Activated naive CD4-positive, alpha-beta T cell treated with anti-CD3 and anti-CD28 coated beads, Interleukin-2, amount 50 U/mL, for 72 hours (primary cell): Measurements from ENCODE around the gene SV2C. TPM values are rescaled to one million over a fixed set of nuclear protein-coding genes. Genes with fewer than 3 reads are reported as not detected.
"Not testable (repeated sequence)": the region's sequence is repeated elsewhere in the genome, so short reads cannot be mapped to it uniquely, and the experiment has no call there.

Experiments used
- ATAC-seq, 2 donors: fragments of 150-1000 bp; cut with Tn5 transposase; 2 replicates each; pipeline ENCODE4 v1.10.0; 2021; ENCODE audit warnings: mild to moderate bottlenecking in 2 of 2, moderate library complexity in 2 of 2
- DNase-seq, 2 donors: peaks; one replicate each; pipeline ENCODE4 v3.0.0; 2021 to 2022; ENCODE audit warnings: low spot score in 2 of 2
- H3K27ac Mint-ChIP-seq, 2 donors: one replicate each; pipeline ENCODE4 v1.8.0; 2022; ENCODE audit warnings: mild to moderate bottlenecking in 2 of 2, mixed read lengths in 2 of 2
- H3K36me3 Mint-ChIP-seq, 2 donors: one replicate each; pipeline ENCODE4 v1.8.0; 2022; ENCODE audit warnings: mixed read lengths in 2 of 2
- H3K9me3 Mint-ChIP-seq, 2 donors: one replicate each; pipeline ENCODE4 v1.8.0; 2022; ENCODE audit warnings: mixed read lengths in 2 of 2
- total RNA-seq, 2 donors: library from RNA; stranded (reverse); gene quantifications; one replicate each; pipeline ENCODE4 v1.2.3, GENCODE V29; 2022

The SV2C gene
- total RNA-seq, 2 donors from 2014 or later: 0.88 TPM; not detected in 1

DNA sequence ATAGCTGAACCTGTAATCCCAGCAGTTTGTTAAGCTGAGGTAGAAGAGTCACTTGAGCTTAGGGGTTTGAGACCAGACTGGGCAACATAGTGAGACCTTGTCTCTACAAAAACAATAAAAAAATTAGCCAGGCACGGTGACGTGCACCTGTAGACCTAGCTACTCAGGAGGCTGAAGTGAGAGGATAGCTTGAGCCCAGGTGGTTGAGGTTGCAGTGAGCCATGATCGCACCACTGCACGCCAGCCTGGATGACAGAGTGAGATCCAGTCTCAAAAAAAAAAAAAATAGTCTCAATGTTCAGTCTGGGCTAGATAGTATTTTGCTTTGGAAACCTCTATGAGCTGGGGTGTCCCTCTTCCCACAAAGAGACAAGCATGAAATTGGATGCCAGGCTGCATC, 268.0 kb downstream of the SV2C start:
- Mint-ChIP-seq H3K27ac (no peak overlapping the region), H3K36me3 (no peaks in the 10 kb centered on the region), H3K9me3 (no peaks in the 10 kb centered on the region)
- ATAC-seq (no peak), DNase-seq (no peak)

DNA sequence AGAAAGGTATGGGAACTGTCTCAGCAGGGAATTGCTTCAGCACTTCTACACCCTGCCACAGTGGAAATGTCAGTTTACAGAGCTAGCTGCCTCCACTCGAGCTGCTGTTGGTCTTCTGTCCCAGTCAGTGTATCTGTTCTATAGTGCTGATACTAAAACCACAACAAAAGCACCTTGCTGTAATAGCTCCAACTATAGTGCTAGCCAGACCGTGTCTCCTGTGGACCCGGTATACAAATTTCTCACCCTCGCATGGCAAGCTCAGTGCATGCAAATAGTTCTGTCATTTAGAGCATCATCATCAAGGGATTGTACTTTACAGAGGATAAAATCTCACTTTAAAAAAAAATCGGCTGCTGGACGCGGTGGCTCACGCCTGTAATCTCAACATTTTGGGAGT, 268.4 kb downstream of the SV2C start:
- ATAC-seq (no peak), DNase-seq (no peak)
- no peaks in the 10 kb centered on the region for H3K9me3 Mint-ChIP-seq
- no peak overlapping the region for H3K27ac Mint-ChIP-seq
- no peaks in the 10 kb centered on the region for H3K36me3 Mint-ChIP-seq

DNA sequence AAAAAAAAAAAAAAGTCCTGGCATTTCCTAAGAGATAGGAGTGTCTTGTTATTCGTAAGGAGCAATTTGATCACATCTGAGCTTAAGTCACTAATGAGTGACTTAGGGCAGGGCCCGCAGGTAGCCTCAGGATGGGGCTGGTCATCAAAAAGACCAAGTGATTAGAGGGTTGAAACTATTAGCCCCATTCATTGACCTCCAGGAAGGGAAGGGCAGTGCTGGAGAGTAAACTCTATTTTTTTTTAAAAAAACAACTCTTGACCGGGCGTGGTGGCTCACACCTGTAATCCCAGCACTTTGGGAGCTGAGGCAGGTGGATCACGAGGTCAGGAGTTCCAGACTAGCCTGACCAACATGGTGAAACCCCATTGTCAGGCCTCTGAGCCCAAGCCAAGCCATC, 273.7 kb downstream of the SV2C start:
- DNase-seq: no peak
- H3K27ac Mint-ChIP-seq: no peak overlapping the region
- no peaks in the 10 kb centered on the region for H3K36me3 Mint-ChIP-seq
- ATAC-seq: no peak
- H3K9me3 Mint-ChIP-seq: no peaks in the 10 kb centered on the region

DNA sequence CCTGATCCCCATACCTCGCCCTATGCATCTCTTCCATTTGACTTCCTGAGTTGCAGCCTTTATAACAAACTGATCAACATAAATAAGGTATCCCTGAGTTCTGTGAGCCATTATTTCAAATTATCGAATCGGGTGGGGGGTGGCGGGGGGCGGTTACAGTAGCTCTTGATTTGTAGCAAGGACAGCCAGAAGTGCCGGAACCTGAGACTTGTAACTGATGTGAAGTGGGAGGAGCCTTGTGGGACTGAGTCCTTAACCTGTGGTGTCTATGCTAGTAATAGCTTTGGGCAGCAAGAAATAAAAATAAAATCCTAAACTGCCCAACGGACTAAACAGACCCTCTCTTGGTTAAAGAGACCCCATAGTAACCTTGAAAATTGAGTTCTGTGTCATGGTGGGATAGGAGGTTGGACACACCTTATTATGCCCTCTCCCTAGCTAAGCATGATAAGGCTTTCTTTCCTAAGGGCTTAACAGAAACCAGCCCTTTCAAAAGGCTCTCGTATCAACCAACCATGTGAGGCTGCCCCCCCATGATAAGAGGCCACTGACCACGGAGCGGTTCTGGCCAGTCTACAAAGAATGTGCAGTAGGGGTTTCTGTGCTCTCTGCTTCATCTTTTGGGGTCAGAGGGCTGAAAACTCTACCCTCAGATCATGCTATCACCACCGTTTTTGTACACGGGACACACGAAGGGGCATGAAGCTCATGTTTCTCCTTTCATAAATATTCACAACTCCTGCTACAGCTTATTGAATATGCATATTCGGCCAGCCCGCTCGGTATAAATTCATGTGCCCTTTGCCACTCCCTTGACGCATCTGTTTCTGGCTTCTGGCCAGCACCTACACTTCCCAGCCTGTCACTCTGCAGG, 280.4 kb downstream of the SV2C start:
- DNase-seq (no peak), ATAC-seq (no peak)
- H3K9me3 Mint-ChIP-seq: no peaks in the 10 kb centered on the region
- peaks cover 0 to under 1% of the 10 kb centered on the region in 2 donors for H3K36me3 Mint-ChIP-seq
- H3K27ac Mint-ChIP-seq: no peak overlapping the region

DNA sequence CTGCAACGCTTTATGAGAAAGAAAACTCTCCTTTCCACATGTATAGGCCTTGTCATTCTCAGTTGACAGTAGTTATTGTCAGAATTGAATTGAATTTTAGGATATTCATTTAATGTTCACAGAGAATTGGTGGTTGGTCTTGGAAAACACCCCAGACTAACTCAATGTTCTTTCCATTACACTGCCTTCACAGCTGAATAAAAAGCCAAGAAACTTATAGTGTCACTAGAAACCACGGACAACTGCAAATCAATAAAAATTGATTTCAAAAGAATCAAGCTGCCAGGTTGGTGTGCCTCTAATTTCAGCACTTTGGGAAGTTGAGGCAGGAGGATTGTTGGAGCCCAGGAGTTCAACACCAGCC, 281.0 kb downstream of the SV2C start:
- Mint-ChIP-seq H3K36me3 (peaks cover 0 to 7% of the 10 kb centered on the region in 2 donors), H3K9me3 (peaks cover 5 to 6% of the 10 kb centered on the region in 2 donors), H3K27ac (no peak overlapping the region)
- no peak for ATAC-seq
- no peak for DNase-seq

DNA sequence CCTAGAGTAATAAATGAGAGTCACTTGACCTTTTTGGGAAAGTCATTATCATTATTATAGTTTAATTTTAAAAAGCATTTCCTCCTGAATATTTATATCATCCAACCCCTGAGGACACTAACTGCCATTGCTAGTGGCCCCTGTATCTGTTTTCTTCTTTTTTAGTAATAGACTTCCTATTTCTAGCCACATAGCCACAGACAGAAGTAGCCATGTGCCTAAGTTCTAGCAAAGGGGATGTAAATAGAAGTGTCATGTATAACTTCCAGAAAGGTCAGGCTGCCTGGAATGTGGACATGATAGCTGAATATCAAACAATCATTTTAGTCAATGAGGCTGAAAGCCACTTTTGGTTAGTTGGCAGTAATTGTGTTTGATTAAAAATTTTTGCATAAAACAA, 282.4 kb downstream of the SV2C start:
- H3K27ac Mint-ChIP-seq: no peak overlapping the region
- ATAC-seq (no peak), DNase-seq (no peak)
- peaks cover 5 to 6% of the 10 kb centered on the region in 2 donors for H3K9me3 Mint-ChIP-seq
- H3K36me3 Mint-ChIP-seq: peaks cover 0 to 8% of the 10 kb centered on the region in 2 donors

DNA sequence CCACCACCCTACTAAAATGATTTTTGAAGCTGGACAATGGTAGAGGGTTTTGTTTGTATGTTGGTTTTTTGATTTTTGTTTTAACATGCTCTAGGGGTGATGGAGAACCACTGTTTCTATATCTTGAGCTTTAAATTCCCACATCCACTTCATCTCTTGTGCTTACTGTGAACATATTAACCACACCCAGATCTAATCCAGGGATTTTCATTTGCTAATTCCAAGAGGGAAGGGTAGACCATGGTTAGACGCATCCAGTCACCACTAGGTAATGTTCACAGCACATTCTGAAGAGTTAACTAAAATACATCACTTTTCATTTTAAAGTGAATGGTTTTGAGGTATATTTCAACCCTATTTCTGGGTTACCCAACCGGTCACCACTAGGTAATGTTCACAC, 283.4 kb downstream of the SV2C start:
- Mint-ChIP-seq H3K27ac (no peak overlapping the region), H3K36me3 (peaks cover 0 to 8% of the 10 kb centered on the region in 2 donors), H3K9me3 (peaks cover 5 to 6% of the 10 kb centered on the region in 2 donors)
- DNase-seq (no peak), ATAC-seq (no peak)

DNA sequence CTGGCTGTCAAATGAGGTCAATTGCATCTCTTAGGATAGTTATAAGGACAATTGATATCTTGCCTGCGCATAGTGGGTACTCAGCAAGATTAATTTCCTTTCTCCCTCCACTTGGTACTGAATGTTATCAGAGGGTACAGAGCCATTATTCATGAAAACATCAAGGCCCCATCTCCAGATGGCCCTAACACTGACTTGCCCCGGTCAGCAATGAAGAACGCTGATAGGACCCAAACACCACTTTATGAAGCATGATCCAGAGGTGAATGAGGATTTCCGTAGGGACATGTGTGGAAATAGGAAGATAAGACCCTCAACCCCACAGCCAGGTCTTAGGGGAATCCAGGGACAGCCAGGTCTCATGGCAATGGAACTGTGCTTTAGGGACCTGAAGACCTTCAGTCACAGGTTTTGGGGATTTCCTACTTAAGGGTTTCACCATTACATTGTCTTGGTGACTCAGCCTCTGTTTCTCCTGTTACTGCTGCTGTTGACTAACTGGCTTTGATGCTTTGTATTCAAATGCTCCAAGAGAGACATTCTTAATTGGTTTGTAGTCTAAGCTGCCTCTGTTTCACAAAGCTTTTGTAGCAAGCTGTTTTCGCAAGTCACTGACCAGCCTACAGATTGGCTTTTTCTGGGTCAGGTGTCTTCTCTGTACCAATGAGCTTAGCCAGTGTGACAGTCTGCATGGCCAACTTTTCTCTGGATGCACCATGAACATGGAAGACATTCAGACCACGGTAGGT, 284.6 kb downstream of the SV2C start:
- ATAC-seq (peak; percentile 95 to 99), DNase-seq (peak in 1 of 2 donors; percentile 41)
- Mint-ChIP-seq H3K9me3 (peaks cover 5 to 6% of the 10 kb centered on the region in 2 donors), H3K36me3 (peaks cover 0 to 8% of the 10 kb centered on the region in 2 donors), H3K27ac (peak overlapping the region; percentile 50 to 87)

DNA sequence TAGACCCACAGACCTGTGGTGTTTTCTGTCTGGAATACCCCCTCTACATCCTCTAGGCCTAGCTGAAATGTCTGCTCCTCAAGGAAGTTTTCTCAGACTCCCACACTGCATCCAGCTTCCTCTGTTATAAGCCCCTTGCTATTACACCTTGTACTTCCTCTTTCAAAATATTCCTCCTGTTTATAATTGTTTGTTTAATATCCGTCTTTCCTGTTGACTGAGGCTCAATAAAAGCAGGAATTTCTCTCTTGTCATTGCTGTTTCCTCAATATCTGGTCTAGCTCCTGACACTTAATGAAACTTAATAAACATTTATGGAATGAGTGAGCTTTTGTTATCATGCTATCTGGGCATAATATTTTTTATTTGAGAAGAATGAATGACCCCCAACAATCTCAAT, 285.8 kb downstream of the SV2C start:
- Mint-ChIP-seq H3K9me3 (peaks cover 5 to 6% of the 10 kb centered on the region in 2 donors), H3K36me3 (peaks cover 0 to 8% of the 10 kb centered on the region in 2 donors), H3K27ac (peak overlapping the region; percentile 70 to 87)
- no peak for DNase-seq
- no peak for ATAC-seq

DNA sequence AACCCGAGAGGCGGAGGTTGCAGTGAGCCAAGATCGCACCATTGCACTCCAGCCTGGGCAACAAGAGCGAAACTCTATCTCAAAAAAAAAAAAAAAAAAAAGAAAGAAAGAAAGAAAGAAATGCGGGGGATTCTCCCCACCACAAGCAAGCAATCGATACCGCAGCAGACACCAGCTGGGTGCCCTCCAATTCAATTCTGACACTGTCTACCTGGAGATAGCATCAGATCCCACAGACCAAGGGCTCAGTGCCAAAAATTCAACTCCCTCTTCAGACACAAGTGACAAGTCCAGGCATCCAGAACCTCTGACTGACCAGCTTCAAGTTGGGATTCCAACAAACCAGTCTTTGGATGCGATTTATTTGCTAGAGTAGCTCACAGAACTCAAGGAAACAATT, 286.5 kb downstream of the SV2C start:
- H3K9me3 Mint-ChIP-seq, H3K27ac Mint-ChIP-seq, H3K36me3 Mint-ChIP-seq, DNase-seq, ATAC-seq: not testable (repeated sequence)

DNA sequence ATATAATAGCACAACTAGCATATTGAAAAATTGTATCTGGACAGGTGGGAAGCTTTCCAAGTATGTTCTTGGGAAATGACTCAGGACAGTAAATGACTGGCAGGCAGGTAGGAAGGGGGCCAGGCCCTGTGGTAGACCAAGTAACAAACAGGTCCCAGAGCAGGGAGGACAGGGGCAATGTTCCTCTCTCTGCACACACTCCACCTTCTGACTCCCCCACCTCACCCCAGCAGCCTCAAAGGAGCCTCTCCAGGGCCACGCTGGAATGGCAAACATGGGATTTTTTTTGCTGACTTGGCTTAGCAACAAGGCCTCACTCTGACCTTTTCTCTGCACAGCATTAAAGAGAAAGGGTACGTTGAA, 288.8 kb downstream of the SV2C start:
- no peak for DNase-seq
- no peak for ATAC-seq
- H3K27ac Mint-ChIP-seq: no peak overlapping the region
- peaks cover 5 to 6% of the 10 kb centered on the region in 2 donors for H3K9me3 Mint-ChIP-seq
- H3K36me3 Mint-ChIP-seq: peaks cover 0 to 8% of the 10 kb centered on the region in 2 donors

DNA sequence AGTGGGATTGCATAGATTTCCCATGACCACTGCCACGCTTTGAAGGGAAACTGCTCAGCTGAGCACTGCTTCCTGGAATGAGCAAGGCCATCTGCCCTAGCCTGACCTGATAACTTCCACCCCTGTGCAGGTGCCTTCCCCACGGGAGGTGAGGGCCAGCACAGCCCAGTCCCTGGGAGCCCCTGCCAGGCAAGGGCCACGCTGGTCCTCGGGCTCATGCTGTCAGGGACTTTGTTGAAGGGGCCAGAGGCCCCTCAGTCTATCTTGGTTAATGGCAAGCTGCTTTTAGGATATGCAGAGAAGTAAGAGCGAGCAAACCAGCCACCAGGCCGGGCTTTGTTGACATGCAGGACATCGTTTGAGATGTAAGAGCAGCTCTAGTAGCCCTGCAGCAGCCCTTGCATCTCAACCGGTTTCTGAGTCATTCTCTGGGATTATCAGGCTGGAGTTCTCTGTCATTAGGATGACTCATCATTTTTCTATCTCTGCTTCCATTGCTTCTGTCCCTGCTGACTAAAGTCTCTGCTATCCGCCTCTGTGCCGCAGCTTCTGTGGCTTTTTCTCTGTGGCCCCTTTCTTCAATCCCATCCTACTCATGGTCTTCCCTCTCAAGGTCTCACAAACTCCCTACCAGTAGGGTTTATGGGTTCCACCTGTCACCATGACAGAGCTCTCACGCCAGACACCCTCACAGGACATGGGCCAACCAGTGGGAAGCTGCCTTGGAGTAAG, 289.3 kb downstream of the SV2C start:
- no peak for DNase-seq
- Mint-ChIP-seq H3K27ac (no peak overlapping the region), H3K9me3 (peaks cover 5 to 6% of the 10 kb centered on the region in 2 donors), H3K36me3 (peaks cover 0 to 8% of the 10 kb centered on the region in 2 donors)
- no peak for ATAC-seq

DNA sequence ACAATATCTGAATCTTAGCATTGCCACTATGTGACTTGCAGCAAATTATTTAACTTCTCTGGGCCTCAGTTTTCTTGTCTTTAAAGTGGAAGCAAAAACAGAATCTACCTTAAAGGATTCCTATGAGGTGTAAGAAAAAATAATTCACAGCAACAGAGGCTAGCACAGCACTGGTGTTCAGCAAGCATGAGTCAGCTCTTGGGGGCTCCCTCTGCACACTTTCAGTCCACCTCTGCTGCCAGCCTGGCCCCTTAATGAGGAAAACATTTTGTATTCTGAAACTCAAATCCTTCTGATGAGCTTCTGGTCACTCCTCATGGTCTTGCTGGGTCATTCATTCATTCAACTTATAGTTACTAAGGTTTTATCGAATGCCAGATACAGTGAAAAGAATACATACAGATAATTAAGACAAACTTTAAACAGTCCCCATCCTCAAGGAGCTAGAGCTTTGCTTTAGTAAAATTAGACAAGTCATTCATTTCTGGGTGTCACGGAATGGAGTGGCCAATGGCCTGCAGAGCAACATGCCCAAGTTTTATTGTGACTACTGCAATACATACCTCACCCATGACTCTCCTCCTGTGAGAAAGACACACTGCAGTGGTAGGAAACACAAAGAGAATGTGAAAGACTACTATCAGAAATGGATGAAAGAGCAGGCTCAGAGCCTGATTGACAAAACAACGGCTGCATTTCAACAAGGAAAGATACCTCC, 293.1 kb downstream of the SV2C start:
- H3K36me3 Mint-ChIP-seq: no peaks in the 10 kb centered on the region
- ATAC-seq (no peak), DNase-seq (no peak)

DNA sequence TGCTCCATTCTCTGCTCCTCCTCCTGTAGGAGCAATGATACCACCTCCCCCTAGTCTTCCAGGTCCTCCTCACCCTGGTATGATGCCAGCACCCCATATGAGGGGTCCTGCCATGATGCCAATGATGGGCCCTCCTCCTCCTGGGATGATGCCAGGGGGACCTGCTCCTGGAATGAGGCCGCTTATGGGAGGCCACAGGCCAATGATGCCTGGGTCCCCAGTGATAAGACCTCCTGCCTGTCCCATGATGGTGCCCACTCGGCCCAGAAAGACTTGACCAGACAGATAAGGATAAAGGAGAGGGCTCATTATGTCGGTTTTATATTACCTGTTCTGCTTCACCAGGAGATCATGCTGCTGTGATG, 293.7 kb downstream of the SV2C start:
- ATAC-seq: no peak
- no peaks in the 10 kb centered on the region for H3K36me3 Mint-ChIP-seq
- no peaks in the 10 kb centered on the region for H3K9me3 Mint-ChIP-seq
- no peak for DNase-seq
- H3K27ac Mint-ChIP-seq: no peak overlapping the region

More for the DNA sequence above, 293.1 kb downstream of the SV2C start:
- Mint-ChIP-seq H3K27ac (no peak overlapping the region), H3K9me3 (no peaks in the 10 kb centered on the region)

DNA sequence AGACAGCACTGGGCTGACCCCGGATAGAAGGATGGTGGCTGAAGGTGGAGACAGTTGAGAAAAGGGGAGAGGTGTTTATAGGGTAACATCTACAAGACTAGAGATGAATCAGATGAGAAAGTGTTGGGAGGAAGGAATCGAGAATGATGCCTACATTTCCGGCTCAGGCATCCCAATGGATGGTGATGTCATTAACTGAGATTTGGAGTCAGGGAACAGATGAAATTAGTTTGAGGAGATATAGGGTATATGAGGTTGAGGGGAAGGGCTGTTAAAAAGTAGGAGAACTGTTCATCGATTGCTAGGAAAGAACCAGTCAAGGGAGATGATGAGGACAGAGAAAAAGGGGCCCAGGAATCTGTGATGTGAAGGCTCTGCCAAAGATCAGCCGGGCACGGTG, 295.2 kb downstream of the SV2C start:
- Mint-ChIP-seq H3K27ac (peak overlapping the region; percentile 7 to 20), H3K9me3 (no peaks in the 10 kb centered on the region), H3K36me3 (no peaks in the 10 kb centered on the region)
- ATAC-seq (no peak), DNase-seq (no peak)

DNA sequence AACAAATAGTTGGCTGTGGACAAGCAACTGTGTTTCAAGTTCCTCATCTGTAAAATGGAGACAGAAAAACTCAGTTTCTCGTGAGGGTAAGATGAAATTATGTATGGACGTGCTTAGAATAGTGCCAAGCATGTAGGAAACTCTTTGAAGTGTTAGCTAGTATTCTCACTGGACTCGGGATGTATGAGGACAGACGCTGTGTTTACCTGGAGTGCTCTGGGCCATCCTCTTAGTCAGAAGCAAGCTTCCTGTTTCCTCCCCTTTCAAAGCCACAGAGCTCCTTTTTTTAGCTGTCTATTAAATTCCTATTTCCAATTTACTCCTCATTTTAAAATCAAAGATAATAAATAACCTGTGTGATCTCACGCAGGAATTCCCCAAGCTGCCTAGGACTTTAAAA, 296.1 kb downstream of the SV2C start:
- peak; percentile 50 to 70 for ATAC-seq

More for the DNA sequence above, 296.1 kb downstream of the SV2C start:
- no peak overlapping the region for H3K27ac Mint-ChIP-seq
- no peak for DNase-seq
- H3K9me3 Mint-ChIP-seq: no peaks in the 10 kb centered on the region
- no peaks in the 10 kb centered on the region for H3K36me3 Mint-ChIP-seq
